Left ventricle myocardium inferior (tissue), 1 donor: ENCODE measurements around the gene RBM47. TPM values are rescaled to one million over a fixed set of nuclear protein-coding genes. Genes with fewer than 3 reads are reported as not detected.
"Not testable (repeated sequence)": the region's sequence is repeated elsewhere in the genome, so short reads cannot be mapped to it uniquely, and the experiment has no call there.

Experiments used
- DNase-seq: peaks from one replicate; pipeline ENCODE4 v3.0.0-alpha.2; 2020
- H3K27ac ChIP-seq: fragments of 200-600 bp; replicated peaks from 2 replicates; pipeline ENCODE4 v1.8.0; 2021
- H3K27me3 ChIP-seq: fragments of 200-600 bp; 2 replicates; pipeline ENCODE4 v1.8.0; 2021; ENCODE audit warnings: low read depth
- H3K36me3 ChIP-seq: fragments of 200-600 bp; 2 replicates; pipeline ENCODE4 v1.8.0; 2021
- H3K4me1 ChIP-seq: fragments of 200-600 bp; 2 replicates; pipeline ENCODE4 v1.8.0; 2021
- H3K4me3 ChIP-seq: fragments of 200-600 bp; 2 replicates; pipeline ENCODE4 v1.8.0; 2021; ENCODE audit warnings: mild to moderate bottlenecking, moderate library complexity
- H3K9me3 ChIP-seq: fragments of 200-600 bp; replicated peaks from 2 replicates; pipeline ENCODE4 v1.8.0; 2021
- CTCF ChIP-seq: fragments of 200-600 bp; IDR thresholded peaks from 2 replicates; pipeline ENCODE4 v1.8.0; 2021; ENCODE audit warnings: antibody characterized with exemption, mild to moderate bottlenecking, borderline replicate concordance
- intact Hi-C: fragments of 100-400 bp; cut with micrococcal nuclease; formaldehyde crosslinking; loops from one replicate; pipeline ENCODE4 v1.11.0; 2022
- total RNA-seq: library from RNA; stranded (reverse); fragmentation: NEBNext Ultra II Directional; extraction: Animal tissue kit (Norgen Biotek cat#: 25700); gene quantifications from one replicate; pipeline ENCODE4 v1.2.1, GENCODE V29; 2021
- donor health status: DM: no; HTN: yes; CAD: no; lungs with severe emphysema.

Gene RBM47
- total RNA-seq, 1 donor from 2014 or later = 2.7 TPM

DNA sequence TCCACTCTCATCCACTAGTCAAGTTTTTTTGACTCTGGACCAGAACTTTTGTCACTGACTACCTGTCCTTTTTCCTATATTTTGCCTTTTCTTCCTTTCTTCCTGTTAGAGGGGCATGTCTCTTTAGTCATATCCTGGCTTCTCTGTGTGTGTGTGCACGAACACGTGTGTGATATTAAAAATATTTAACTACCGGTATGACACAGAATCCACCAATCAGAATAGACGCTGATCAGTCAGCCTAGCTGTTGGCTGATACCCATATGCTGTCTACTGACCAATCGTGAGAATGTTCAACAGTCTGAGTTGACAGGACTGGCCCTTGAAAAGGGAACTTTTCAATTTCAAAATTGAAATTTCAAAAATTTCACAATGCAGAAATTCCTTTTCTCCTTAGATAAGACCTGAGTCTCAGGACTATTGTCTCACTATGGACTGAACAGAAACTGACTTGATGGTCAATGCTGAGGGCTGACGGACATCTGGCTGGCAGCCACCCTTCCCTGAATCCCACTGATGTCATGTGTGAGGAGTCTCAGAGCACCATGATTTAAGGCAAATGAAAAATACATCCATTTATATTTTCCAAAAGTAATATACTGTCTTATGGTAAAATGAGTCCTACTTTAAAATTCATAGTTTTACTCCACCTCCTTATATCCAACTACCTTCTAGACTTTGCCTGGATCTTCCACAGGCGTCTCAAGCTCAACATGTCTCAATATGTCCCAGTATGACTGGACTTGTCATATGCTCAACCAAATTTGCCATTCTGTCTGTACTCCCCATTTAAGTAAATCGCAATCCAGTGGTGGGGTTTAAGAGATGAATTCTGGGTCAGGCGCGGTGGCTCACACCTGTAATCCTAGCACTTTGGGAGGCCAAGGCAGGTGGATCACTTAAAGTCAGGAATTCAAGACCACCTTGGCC is 216.5 kb downstream of the RBM47 start:
- DNase-seq = no peak
- H3K4me3 ChIP-seq = no peak overlapping the region
- no peaks in the 10 kb centered on the region for H3K4me1 ChIP-seq
- intact Hi-C loops = no loop called here
- H3K9me3 ChIP-seq = no peaks in the 10 kb centered on the region
- peaks cover 20% of the 10 kb centered on the region for H3K27me3 ChIP-seq
- no peak for TF ChIP-seq CTCF
- H3K27ac ChIP-seq = no peak overlapping the region
- no peaks in the 10 kb centered on the region for H3K36me3 ChIP-seq

GRCh38 chr4:40412388-40412787 is 217.3 kb downstream of the RBM47 start:
- Histone ChIP-seq H3K4me1 (no peaks in the 10 kb centered on the region), H3K36me3 (no peaks in the 10 kb centered on the region), H3K27ac (no peak overlapping the region), H3K4me3 (no peak overlapping the region), H3K9me3 (no peaks in the 10 kb centered on the region), H3K27me3 (peaks cover 23% of the 10 kb centered on the region)
- DNase-seq = no peak
- intact Hi-C loops = no loop called here
- no peak for TF ChIP-seq CTCF

DNA sequence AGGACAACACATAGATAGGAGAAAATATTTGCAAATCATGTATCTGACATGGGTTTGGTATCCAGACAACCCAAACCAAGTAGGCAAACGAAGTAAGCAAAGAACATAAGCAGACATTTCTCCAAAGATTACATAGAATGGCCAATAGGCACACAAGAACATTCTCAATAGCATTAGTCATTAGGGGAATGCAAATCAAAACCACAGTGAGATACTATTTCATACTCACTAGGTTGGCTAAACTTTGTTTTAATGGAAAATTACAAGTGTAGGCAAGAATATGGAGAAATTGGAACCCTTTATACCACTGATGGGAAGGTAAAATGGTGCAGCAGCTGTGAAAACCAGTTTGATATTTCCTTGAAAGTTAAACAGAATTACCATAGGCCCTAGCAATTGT is 219.8 kb downstream of the RBM47 start:
- no peak overlapping the region for H3K4me3 ChIP-seq
- no peak overlapping the region for H3K27ac ChIP-seq
- no peak for TF ChIP-seq CTCF
- no peaks in the 10 kb centered on the region for H3K9me3 ChIP-seq
- H3K36me3 ChIP-seq = no peaks in the 10 kb centered on the region
- DNase-seq = no peak
- intact Hi-C loops = no loop called here
- H3K4me1 ChIP-seq = no peaks in the 10 kb centered on the region
- H3K27me3 ChIP-seq = peaks cover 35% of the 10 kb centered on the region

- H3K9me3 ChIP-seq, H3K4me3 ChIP-seq, H3K36me3 ChIP-seq, DNase-seq, H3K4me1 ChIP-seq, H3K27ac ChIP-seq, intact Hi-C loops: not testable (repeated sequence)
- H3K27me3 ChIP-seq = peaks cover 35% of the 10 kb centered on the region
These were observed 222.2 kb downstream of the RBM47 start for GRCh38 chr4:40407468-40407867.

DNA sequence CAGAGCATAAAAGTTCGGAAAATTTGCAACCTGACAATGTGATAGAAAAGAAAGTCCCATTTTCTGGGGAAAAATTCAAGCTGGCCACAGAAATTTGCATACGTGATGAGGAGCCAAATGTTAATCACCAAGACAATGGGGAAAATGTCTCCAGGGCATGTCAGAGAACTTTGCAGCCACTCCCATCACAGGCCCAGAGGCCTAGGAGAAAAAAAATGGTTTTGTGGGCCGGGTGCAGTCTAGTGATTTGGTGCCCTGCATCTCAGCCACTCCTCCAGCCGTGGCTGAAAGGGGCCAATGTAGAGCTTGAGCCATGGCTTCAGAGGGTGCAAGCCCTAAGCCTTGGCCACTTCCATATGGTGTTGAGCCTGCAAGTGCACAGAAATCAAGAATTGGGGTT is 223.3 kb downstream of the RBM47 start:
- no peaks in the 10 kb centered on the region for H3K36me3 ChIP-seq
- intact Hi-C loops = no loop called here

More for the DNA sequence above, 223.3 kb downstream of the RBM47 start:
- no peak for DNase-seq
- Histone ChIP-seq H3K27ac (no peak overlapping the region), H3K4me1 (no peaks in the 10 kb centered on the region), H3K9me3 (no peaks in the 10 kb centered on the region), H3K4me3 (no peak overlapping the region), H3K27me3 (peaks cover 31% of the 10 kb centered on the region)
- TF ChIP-seq CTCF = no peak
